ENCODE data around the gene GNA14.
"Not testable (repeated sequence)": the region's sequence is repeated elsewhere in the genome, so short reads cannot be mapped to it uniquely, and the experiment has no call there.

The GNA14 gene

GRCh38 chr9:77648234-77649108 is at the start of gene GNA14:
Gene GNA14 (minus strand): TSS chr9:77648322. CDS start chr9:77647793, 529 bp downstream.
- no peak for DNase-seq (ENCODE audit: low read depth, low spot score)

GRCh38 chr9:77697238-77697984 is 49.3 kb upstream of the GNA14 start:
- no peak for DNase-seq (ENCODE audit: low read depth, low spot score)

- not testable (repeated sequence) for DNase-seq (ENCODE audit: low read depth, low spot score)
Observed at GRCh38 chr9:77690723-77691122, 42.6 kb upstream of the GNA14 start.

GRCh38 chr9:77690119-77690518 is 42.0 kb upstream of the GNA14 start:
- DNase-seq (ENCODE audit: low read depth, low spot score) = not testable (repeated sequence)

- not testable (repeated sequence) for DNase-seq (ENCODE audit: low read depth, low spot score)
Observed at GRCh38 chr9:77687737-77688136, 39.6 kb upstream of the GNA14 start.

GRCh38 chr9:77680581-77680980 is 32.5 kb upstream of the GNA14 start:
- DNase-seq (ENCODE audit: low read depth, low spot score) = no peak

- no peak for DNase-seq (ENCODE audit: low read depth, low spot score)
Observed at GRCh38 chr9:77679661-77680368, 31.7 kb upstream of the GNA14 start.

- DNase-seq (ENCODE audit: low read depth, low spot score) = no peak
Observed at GRCh38 chr9:77679088-77679487, 31.0 kb upstream of the GNA14 start.

GRCh38 chr9:77677957-77678535 is 29.9 kb upstream of the GNA14 start:
- no peak for DNase-seq (ENCODE audit: low read depth, low spot score)

GRCh38 chr9:77677397-77677796 is 29.3 kb upstream of the GNA14 start:
- DNase-seq (ENCODE audit: low read depth, low spot score) = no peak

GRCh38 chr9:77673941-77674791 is 26.0 kb upstream of the GNA14 start:
- no peak for DNase-seq (ENCODE audit: low read depth, low spot score)

GRCh38 chr9:77672183-77672582 is 24.1 kb upstream of the GNA14 start:
- no peak for DNase-seq (ENCODE audit: low read depth, low spot score)

- no peak for DNase-seq (ENCODE audit: low read depth, low spot score)
Observed at GRCh38 chr9:77667151-77667550, 19.0 kb upstream of the GNA14 start.

- no peak for DNase-seq (ENCODE audit: low read depth, low spot score)
Observed at GRCh38 chr9:77663754-77664153, 15.6 kb upstream of the GNA14 start.

- DNase-seq (ENCODE audit: low read depth, low spot score) = no peak
Observed at GRCh38 chr9:77661566-77662085, 13.5 kb upstream of the GNA14 start.

GRCh38 chr9:77659926-77660325 is 11.8 kb upstream of the GNA14 start:
- DNase-seq (ENCODE audit: low read depth, low spot score) = no peak

- no peak for DNase-seq (ENCODE audit: low read depth, low spot score)
Observed at GRCh38 chr9:77651203-77651602, 3.1 kb upstream of the GNA14 start.

- DNase-seq (ENCODE audit: low read depth, low spot score) = no peak
Observed at GRCh38 chr9:77649109-77649812, 1.1 kb upstream of the GNA14 start.

GRCh38 chr9:77647267-77648233 is 572 bp downstream of the GNA14 start:
- DNase-seq (ENCODE audit: low read depth, low spot score) = no peak
